BJ (cell line): ENCODE data around the gene CFAP74. TPM values are rescaled to one million over a fixed set of nuclear protein-coding genes. Genes with fewer than 3 reads are reported as not detected.
"Not testable (repeated sequence)": the region's sequence is repeated elsewhere in the genome, so short reads cannot be mapped to it uniquely, and the experiment has no call there.

Source experiments
- CTCF ChIA-PET: fragments of 350-600 bp; formaldehyde crosslinking; extraction: SDS; loops from one replicate; lab custom pipeline; 2021; ENCODE audit warnings: antibody characterized with exemption, inconsistent platforms; lab: Yijun Ruan, JAX
- POLR2A ChIA-PET: fragments of 300-600 bp; sonication (Branson Sonifier 250); formaldehyde crosslinking; extraction: SDS; loops from one replicate; lab custom pipeline; 2021; ENCODE audit warnings: antibody characterized with exemption; lab: Charles Lee
- DNase-seq: peaks from one replicate; pipeline ENCODE4 v3.0.0-alpha.2; 2011; ENCODE audit warnings: low read depth
- H3K27me3 ChIP-seq: 2 replicates; pipeline ENCODE4 v1.6.0; 2011; ENCODE audit warnings: low read length; ENCODE audit not compliant: control insufficient read depth, insufficient read depth
- H3K36me3 ChIP-seq: 2 replicates; pipeline ENCODE4 v1.5.1; 2011; ENCODE audit warnings: low read length; ENCODE audit not compliant: control insufficient read depth, insufficient read depth
- H3K4me3 ChIP-seq: 2 replicates; pipeline ENCODE4 v1.5.1; 2011; ENCODE audit warnings: low read depth, mild to moderate bottlenecking, control low read depth, low read length
- CTCF ChIP-seq: IDR thresholded peaks from 2 replicates; pipeline ENCODE4 v1.5.1; 2011; ENCODE audit warnings: low read depth, mild to moderate bottlenecking, control low read depth, inconsistent platforms, low read length, moderate library complexity; ENCODE audit not compliant: insufficient read depth
- polyA plus RNA-seq: library from polyadenylated mRNA; depleted of rRNA; stranded (reverse); fragments of >200 nt; gene quantifications from 2 replicates; pipeline ENCODE4 v1.2.3, GENCODE V29; 2011

Gene CFAP74
- polyA plus RNA-seq, 1 experiment: not detected

DNA sequence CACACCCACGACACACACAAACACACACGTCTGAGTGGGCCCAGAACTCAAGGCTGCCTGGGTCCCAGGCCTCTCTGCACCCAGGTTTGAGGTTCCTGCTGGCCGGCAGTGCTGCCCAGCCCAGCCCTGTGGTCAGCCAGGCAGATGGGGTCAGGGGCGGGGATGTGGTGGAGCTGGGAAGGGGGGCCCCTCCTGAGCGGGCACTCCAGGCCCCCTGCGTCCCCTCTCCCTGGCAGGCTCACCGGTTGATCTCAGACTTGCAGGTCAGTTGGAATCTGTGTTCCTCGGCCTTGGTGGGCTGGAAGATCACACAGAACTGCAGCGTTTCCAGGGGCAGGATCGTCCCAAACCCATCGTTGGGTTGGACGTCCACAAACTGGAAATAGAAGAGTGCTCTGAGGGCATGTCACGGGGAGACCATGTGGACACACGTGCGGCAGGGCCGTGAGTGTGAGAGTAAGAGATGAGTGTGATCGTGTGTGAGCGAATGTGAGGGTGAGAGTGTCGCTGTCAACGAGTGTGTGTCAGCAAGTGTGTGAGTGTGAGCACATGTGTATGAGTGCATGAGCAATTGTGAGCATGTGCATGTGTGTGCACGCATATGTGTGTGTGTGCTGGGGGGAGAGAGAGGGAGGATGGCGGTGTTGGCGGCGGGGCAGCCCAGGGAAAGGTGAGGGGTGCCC lies 64.8 kb downstream of the CFAP74 start:
- H3K4me3 ChIP-seq: no peak overlapping the region
- ChIA-PET CTCF (no interaction called here), POLR2A (no interaction called here)
- no peaks in the 10 kb centered on the region for H3K36me3 ChIP-seq
- no peak for DNase-seq
- H3K27me3 ChIP-seq: 0 out of 2 replicates have a peak, but pooled peaks cover 1% of the 10 kb centered on the region
- no peak for TF ChIP-seq CTCF

GRCh38 chr1:1938276-1938573 lies 65.4 kb downstream of the CFAP74 start:
- 0 out of 2 replicates have a peak, but pooled peaks cover 1% of the 10 kb centered on the region for H3K27me3 ChIP-seq
- POLR2A ChIA-PET: no interaction called here
- H3K4me3 ChIP-seq: no peak overlapping the region
- DNase-seq: no peak
- H3K36me3 ChIP-seq: no peaks in the 10 kb centered on the region
- TF ChIP-seq CTCF: no peak
- CTCF ChIA-PET: no interaction called here

GRCh38 chr1:1937549-1938275 lies 65.9 kb downstream of the CFAP74 start:
- Histone ChIP-seq H3K36me3 (no peaks in the 10 kb centered on the region), H3K27me3 (0 out of 2 replicates have a peak, but pooled peaks cover 1% of the 10 kb centered on the region), H3K4me3 (no peak overlapping the region)
- no peak for DNase-seq
- TF ChIP-seq CTCF: no peak
- CTCF ChIA-PET: no interaction called here
- POLR2A ChIA-PET: no interaction called here

DNA sequence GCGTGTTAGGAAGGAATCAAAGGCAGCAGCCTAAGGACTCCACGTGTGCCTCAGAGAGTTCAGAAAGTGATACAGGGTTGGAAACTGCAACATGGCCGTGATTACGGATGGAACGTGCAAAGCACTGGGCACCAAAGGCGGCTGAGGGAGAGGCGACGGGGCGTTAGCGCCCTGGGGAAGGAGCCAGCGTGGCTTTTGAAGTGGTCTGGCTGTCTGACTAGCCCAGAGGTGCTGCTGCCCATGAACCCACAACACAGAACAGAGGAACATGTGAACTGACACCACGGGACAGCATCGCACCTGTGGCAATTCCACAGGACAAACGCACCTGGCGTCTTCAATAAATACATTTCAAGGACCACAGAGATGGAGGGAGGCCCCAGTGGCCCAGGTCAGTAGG lies 66.5 kb downstream of the CFAP74 start:
- no peak for DNase-seq
- H3K27me3 ChIP-seq: 0 out of 2 replicates have a peak, but pooled peaks cover 1% of the 10 kb centered on the region
- no peak for TF ChIP-seq CTCF
- POLR2A ChIA-PET: no interaction called here
- no peak overlapping the region for H3K4me3 ChIP-seq
- CTCF ChIA-PET: interaction anchor here (1.5 kb wide), 1 partner anchor 23 kb away, joined by 3 read pairs; no protein-coding TSS in a partner anchor
- H3K36me3 ChIP-seq: no peaks in the 10 kb centered on the region

DNA sequence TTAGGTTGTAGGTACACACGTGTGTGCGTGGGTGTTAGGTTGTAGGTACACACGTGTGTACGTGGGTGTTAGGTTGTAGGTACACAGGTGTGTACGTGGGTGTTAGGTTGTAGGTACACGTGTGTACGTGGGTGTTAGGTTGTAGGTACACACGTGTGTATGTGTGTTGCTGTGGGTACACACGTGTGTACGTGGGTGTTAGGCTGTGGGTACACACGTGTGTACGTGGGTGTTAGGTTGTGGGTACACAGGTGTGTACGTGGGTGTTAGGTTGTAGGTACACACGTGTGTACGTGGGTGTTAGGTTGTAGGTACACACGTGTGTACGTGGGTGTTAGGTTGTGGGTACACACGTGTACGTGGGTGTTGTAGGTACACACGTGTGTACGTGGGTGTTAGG lies 68.7 kb downstream of the CFAP74 start:
- H3K36me3 ChIP-seq, CTCF ChIA-PET, H3K4me3 ChIP-seq, POLR2A ChIA-PET, DNase-seq, H3K27me3 ChIP-seq: not testable (repeated sequence)
